Thyroid gland (tissue), 4 donors: ENCODE data around the gene SEC16B.

ENCODE experiments used
- CTCF ChIP-seq, 6 experiments: fragments of 200-600 bp in 3 of 6; fragments of 450-650 bp in 3 of 6; sonication (generic) in 3 of 6; IDR thresholded peaks; one replicate each; pipeline ENCODE4 v1.5.1; 2016 to 2019; ENCODE audit warnings: antibody characterized with exemption in 6 of 6, mild to moderate bottlenecking in 2 of 6, inconsistent platforms in 1 of 6, moderate library complexity in 1 of 6
- POLR2A ChIP-seq, 2 donors: fragments of 450-650 bp; IDR thresholded peaks; one replicate each; pipeline ENCODE4 v1.6.1; 2017; ENCODE audit warnings: antibody characterized with exemption in 2 of 2, mild to moderate bottlenecking in 2 of 2, moderate library complexity in 1 of 2

GRCh38 chr1:177984136-177984525 is 14.3 kb upstream of the SEC16B start:
- TF ChIP-seq CTCF (IDR thresholded peaks at IDR 0.05) (no peak), POLR2A (IDR thresholded peaks at IDR 0.05) (no peak)
